Vagina (tissue), 2 donors: Measurements from ENCODE around the gene AJAP1.

Experiments used
- CTCF ChIP-seq, 3 experiments: fragments of 450-650 bp in 2 of 3; fragments of 200-600 bp in 1 of 3; sonication (generic) in 1 of 3; IDR thresholded peaks; one replicate each; pipeline ENCODE4 v1.5.1; 2017 to 2019; ENCODE audit warnings: antibody characterized with exemption in 3 of 3, mild to moderate bottlenecking in 2 of 3, moderate library complexity in 2 of 3
- POLR2A ChIP-seq, 2 donors: fragments of 450-650 bp; IDR thresholded peaks; one replicate each; pipeline ENCODE4 v1.6.1; 2017; ENCODE audit warnings: antibody characterized with exemption in 2 of 2, mild to moderate bottlenecking in 2 of 2, moderate library complexity in 2 of 2

- no peak for TF ChIP-seq CTCF (IDR thresholded peaks at IDR 0.05)
- TF ChIP-seq POLR2A (IDR thresholded peaks at IDR 0.05) = no peak
Observed at GRCh38 chr1:4638345-4638729, 16.1 kb upstream of the AJAP1 start.
